OCI-LY7 (cell line): ENCODE measurements around the gene GABRG3. TPM values are rescaled to one million over a fixed set of nuclear protein-coding genes. Genes with fewer than 3 reads are reported as not detected.

Experiments
- BruUV-seq: library from RNA; stranded (reverse); fragments of 400-500 nt; replicated peaks from 2 replicates; lab custom pipeline; 2021; lab: Mats Ljungman, UMichigan
- CTCF ChIA-PET: fragments of 300-600 bp; sonication (Branson Sonifier 250); formaldehyde crosslinking; loops from one replicate; lab custom pipeline; 2022; ENCODE audit warnings: antibody characterized with exemption; ENCODE audit not compliant: unreplicated experiment; lab: Charles Lee
- POLR2A ChIA-PET: fragments of 300-600 bp; sonication (Branson Sonifier 250); formaldehyde crosslinking; loops from one replicate; lab custom pipeline; 2022; ENCODE audit warnings: antibody characterized with exemption; lab: Charles Lee
- DNase-seq: peaks from one replicate; pipeline ENCODE4 v3.0.0-alpha.2; 2015; ENCODE audit warnings: low spot score
- H2AFZ ChIP-seq: fragments of 200-600 bp; sonication (generic), shearing (Covaris generic); 2 replicates; pipeline ENCODE4 v1.6.1; 2014; ENCODE audit warnings: mild to moderate bottlenecking, antibody characterized with exemption, low read length, moderate library complexity
- H3K27ac ChIP-seq: fragments of 200-600 bp; sonication (generic); 2 replicates; pipeline ENCODE4 v1.5.1; 2014; ENCODE audit warnings: mixed run types, low read depth, mild to moderate bottlenecking, moderate library complexity, low read length, inconsistent platforms; ENCODE audit not compliant: poor library complexity, severe bottlenecking
- H3K36me3 ChIP-seq: fragments of 200-600 bp; sonication (generic); 2 replicates; pipeline ENCODE4 v1.6.1; 2014; ENCODE audit warnings: mild to moderate bottlenecking, antibody characterized with exemption, low read length, moderate library complexity, mixed read lengths; ENCODE audit not compliant: insufficient read depth
- H3K4me1 ChIP-seq: fragments of 200-600 bp; sonication (generic); 2 replicates; pipeline ENCODE4 v1.5.1; 2014; ENCODE audit warnings: mild to moderate bottlenecking, low read length; ENCODE audit not compliant: insufficient read depth, poor library complexity, severe bottlenecking
- H3K4me2 ChIP-seq: fragments of 200-600 bp; sonication (generic); 2 replicates; pipeline ENCODE4 v1.6.1; 2014; ENCODE audit warnings: mild to moderate bottlenecking, low read length
- H3K4me3 ChIP-seq: fragments of 200-600 bp; sonication (generic); 2 replicates; pipeline ENCODE4 v1.5.1; 2014; ENCODE audit warnings: mild to moderate bottlenecking, low read depth, low read length; ENCODE audit not compliant: poor library complexity, severe bottlenecking
- H3K79me2 ChIP-seq: fragments of 200-600 bp; sonication (generic); 2 replicates; pipeline ENCODE4 v1.6.1; 2016; ENCODE audit warnings: low read depth, mild to moderate bottlenecking, low read length, moderate library complexity, mixed read lengths; ENCODE audit not compliant: insufficient read depth
- H3K9me2 ChIP-seq: fragments of 200-600 bp; sonication (generic); 2 replicates; pipeline ENCODE4 v1.6.1; 2016; ENCODE audit warnings: mild to moderate bottlenecking, low read length, mixed read lengths; ENCODE audit not compliant: insufficient read depth
- H3K9me3 ChIP-seq: fragments of 200-600 bp; sonication (generic); 2 replicates; pipeline ENCODE4 v1.6.1; 2014; ENCODE audit warnings: mild to moderate bottlenecking, mixed run types, low read length, mixed read lengths
- H4K20me1 ChIP-seq: fragments of 200-600 bp; sonication (generic); 2 replicates; pipeline ENCODE4 v1.6.1; 2014; ENCODE audit warnings: mild to moderate bottlenecking, antibody characterized with exemption, low read length, moderate library complexity, mixed read lengths; ENCODE audit not compliant: insufficient read depth
- CTCF ChIP-seq: fragments of 200-600 bp; sonication (generic); conservative IDR thresholded peaks from 2 replicates; pipeline ENCODE4 v1.5.1; 2014; ENCODE audit warnings: mild to moderate bottlenecking, antibody characterized with exemption, low read length, moderate library complexity, mixed read lengths
- EZH2phosphoT487 ChIP-seq: fragments of 200-600 bp; sonication (generic); IDR thresholded peaks from 2 replicates; pipeline ENCODE4 v1.6.1; 2018; ENCODE audit warnings: low read depth, borderline replicate concordance, mild to moderate bottlenecking, mixed run types, antibody characterized with exemption, low read length, moderate library complexity, mixed read lengths
- intact Hi-C: fragments of 100-400 bp; cut with micrococcal nuclease; formaldehyde crosslinking; loops from one replicate; pipeline ENCODE4 v1.10.0; 2022; ENCODE audit not compliant: unreplicated experiment
- total RNA-seq, 2 experiments: library from RNA; depleted of rRNA in 1 of 2; stranded (reverse); fragments of >200 nt in 1 of 2; shearing (Covaris generic) in 1 of 2; gene quantifications; 2 replicates each; pipeline ENCODE4 v1.2.3, GENCODE V29; 2014 to 2022

GABRG3 gene
- total RNA-seq, 2 experiments from 2014 or later, result not detected

GRCh38 chr15:27427276-27427675 lies 456.3 kb downstream of the GABRG3 start:
- Histone ChIP-seq H3K4me3 (no peak overlapping the region), H4K20me1 (no peaks in the 10 kb centered on the region), H3K4me1 (no peaks in the 10 kb centered on the region), H3K9me2 (no peaks in the 10 kb centered on the region), H3K36me3 (no peaks in the 10 kb centered on the region), H3K27ac (no peak overlapping the region), H3K4me2 (no peak overlapping the region), H2AFZ (no peak overlapping the region), H3K9me3 (no peaks in the 10 kb centered on the region), H3K79me2 (no peaks in the 10 kb centered on the region)
- no peak for TF ChIP-seq EZH2phosphoT487
- no peak for TF ChIP-seq CTCF
- CTCF ChIA-PET, result no interaction called here
- intact Hi-C loops, result no loop called here
- no TSS peak for BruUV-seq
- no peak for DNase-seq
- POLR2A ChIA-PET, result no interaction called here

- Histone ChIP-seq H3K79me2 (no peaks in the 10 kb centered on the region), H3K4me1 (no peaks in the 10 kb centered on the region), H3K9me3 (no peaks in the 10 kb centered on the region), H4K20me1 (no peaks in the 10 kb centered on the region), H3K4me2 (no peak overlapping the region), H2AFZ (no peak overlapping the region), H3K27ac (no peak overlapping the region), H3K9me2 (no peaks in the 10 kb centered on the region), H3K36me3 (no peaks in the 10 kb centered on the region), H3K4me3 (no peak overlapping the region)
- TF ChIP-seq EZH2phosphoT487 (no peak), CTCF (no peak)
- DNase-seq, result no peak
- no TSS peak for BruUV-seq
- ChIA-PET POLR2A (no interaction called here), CTCF (no interaction called here)
- intact Hi-C loops, result no loop called here
These were observed 457.2 kb downstream of the GABRG3 start for GRCh38 chr15:27428151-27428550.

GRCh38 chr15:27429577-27429976 lies 458.6 kb downstream of the GABRG3 start:
- ChIA-PET CTCF (no interaction called here), POLR2A (no interaction called here)
- H3K27ac ChIP-seq, result no peak overlapping the region
- H3K4me3 ChIP-seq, result no peak overlapping the region
- no peak overlapping the region for H2AFZ ChIP-seq
- DNase-seq, result no peak
- H3K9me2 ChIP-seq, result no peaks in the 10 kb centered on the region
- H3K4me2 ChIP-seq, result no peak overlapping the region
- H3K36me3 ChIP-seq, result no peaks in the 10 kb centered on the region
- no peaks in the 10 kb centered on the region for H4K20me1 ChIP-seq
- TF ChIP-seq CTCF, result no peak
- no peak for TF ChIP-seq EZH2phosphoT487
- intact Hi-C loops, result no loop called here
- H3K4me1 ChIP-seq, result no peaks in the 10 kb centered on the region
- no TSS peak for BruUV-seq
- H3K9me3 ChIP-seq, result no peaks in the 10 kb centered on the region
- no peaks in the 10 kb centered on the region for H3K79me2 ChIP-seq
